T-helper 1 cell (primary cell): ENCODE results near the gene TOM1L2.
A peak's percentile ranks its signal among the peaks of the same experiment; 100 is the strongest.
"Not testable (repeated sequence)": the region's sequence is repeated elsewhere in the genome, so short reads cannot be mapped to it uniquely, and the experiment has no call there.

Source experiments
- DNase-seq, 5 donors: peaks; one replicate each; pipeline ENCODE4 v3.0.0-alpha.2; 2012 to 2020

The TOM1L2 gene

DNA sequence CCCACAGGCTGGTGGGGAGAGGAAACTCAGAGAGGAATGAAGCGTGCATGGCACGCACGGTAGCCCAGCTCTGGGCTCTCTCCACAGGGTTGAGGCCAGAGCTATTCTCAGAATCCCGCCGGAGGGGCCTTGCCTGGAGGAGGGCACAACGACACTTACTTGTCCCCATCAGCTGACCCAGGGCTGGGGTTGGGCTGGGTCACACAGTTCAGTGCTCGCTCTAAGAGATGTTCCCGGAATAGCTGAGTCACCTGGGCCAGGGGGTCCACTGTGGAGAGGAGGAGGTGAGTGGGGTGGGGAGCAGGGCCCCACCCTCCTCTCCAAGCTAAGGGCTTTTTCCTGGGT lies 157.2 kb downstream of the TOM1L2 start:
- DNase-seq, result no peak

DNA sequence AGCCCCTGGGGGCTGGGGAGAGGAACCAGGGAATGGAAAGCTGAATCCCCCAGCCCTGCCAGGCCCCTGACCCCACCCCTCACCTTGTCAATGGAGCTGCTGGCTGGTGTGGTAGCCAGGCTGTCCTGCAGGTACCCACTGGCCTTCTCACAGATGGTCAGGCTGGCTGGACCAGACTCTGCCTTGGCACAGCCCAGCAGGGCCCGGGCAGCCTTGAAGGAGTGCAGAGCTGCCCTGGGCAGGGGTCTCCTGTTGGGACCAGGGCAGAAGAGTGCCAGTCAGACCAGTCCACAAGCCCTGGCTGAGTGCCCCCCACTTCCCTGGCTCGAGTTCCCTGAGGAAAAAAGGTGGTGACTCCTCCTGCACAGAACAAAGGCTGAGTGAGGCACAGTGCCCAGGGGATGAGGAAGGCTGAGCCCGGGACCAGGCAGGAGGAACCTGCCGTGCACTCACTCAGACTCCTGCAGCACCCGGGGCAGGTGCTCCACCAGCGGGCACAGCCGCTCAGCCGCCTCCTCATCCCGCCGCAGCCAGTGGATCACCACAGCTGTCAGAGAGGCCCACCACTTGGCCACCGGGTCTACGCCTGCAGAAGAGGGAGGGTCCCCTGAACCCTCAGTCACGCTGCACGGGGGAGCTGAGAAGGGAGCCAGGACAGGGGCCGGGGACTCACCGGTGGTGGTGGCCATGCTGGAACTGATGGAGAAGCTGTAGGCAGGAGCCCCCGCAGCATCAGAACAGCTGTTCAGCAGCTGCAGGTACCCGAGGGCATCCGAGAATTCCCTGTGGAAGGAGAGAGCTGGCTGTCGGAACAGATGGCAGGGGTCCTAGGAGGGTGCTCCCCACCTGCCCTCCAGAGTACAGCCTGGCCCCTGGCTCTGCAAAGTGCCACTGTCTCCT lies 157.8 kb downstream of the TOM1L2 start:
- DNase-seq, result no peak

DNA sequence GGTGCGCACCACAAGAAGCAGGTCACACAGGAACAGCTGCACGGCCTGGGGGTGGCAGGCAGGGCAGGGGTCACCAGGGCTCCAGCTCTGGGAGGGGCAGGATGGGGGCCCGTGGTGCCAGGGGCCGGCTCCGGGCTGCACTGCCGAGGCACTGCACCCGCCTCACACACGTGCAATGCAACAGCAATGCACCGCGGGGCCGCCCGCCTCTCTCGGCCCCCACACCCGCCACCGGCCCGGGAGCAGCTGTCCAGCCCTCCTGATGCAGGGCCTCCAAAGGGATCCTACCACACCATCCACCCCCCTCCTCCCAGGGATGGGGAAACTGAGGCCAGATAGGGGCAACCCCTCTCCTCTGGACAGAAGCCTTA lies 158.5 kb downstream of the TOM1L2 start:
- DNase-seq, result no peak

DNA sequence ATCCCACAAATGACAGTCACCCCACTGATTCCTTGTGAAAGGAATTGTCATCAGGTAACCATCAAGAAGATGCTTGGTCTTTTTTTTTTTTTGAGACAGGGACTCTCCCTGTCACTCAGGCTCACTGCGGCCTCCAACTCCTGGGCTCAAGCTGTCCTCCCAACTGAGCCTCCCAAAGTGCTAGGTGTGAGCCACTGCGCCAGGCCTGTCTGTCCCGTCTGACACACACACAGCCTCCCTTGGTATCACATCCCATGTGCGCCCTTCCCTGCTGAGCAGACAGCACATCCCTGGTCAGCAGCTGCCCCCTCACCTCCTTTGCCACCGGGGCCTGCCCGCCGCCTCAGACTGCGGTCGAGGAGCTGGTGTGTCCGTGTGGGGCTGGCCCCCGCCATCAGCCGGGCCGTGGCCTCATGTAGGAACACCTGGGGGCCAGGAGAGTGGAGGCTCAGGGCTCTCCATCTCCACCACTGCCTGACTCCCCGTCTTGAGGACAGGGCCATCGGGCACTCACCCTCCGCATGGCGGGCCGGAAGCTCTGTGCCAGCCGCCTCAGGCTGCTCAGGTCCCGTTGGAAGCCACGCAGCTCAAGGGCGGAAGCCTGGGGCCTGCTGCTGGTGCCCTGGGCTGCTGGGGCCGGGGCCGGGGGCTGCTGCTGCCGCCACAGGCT lies 159.0 kb downstream of the TOM1L2 start:
- DNase-seq, result no peak

DNA sequence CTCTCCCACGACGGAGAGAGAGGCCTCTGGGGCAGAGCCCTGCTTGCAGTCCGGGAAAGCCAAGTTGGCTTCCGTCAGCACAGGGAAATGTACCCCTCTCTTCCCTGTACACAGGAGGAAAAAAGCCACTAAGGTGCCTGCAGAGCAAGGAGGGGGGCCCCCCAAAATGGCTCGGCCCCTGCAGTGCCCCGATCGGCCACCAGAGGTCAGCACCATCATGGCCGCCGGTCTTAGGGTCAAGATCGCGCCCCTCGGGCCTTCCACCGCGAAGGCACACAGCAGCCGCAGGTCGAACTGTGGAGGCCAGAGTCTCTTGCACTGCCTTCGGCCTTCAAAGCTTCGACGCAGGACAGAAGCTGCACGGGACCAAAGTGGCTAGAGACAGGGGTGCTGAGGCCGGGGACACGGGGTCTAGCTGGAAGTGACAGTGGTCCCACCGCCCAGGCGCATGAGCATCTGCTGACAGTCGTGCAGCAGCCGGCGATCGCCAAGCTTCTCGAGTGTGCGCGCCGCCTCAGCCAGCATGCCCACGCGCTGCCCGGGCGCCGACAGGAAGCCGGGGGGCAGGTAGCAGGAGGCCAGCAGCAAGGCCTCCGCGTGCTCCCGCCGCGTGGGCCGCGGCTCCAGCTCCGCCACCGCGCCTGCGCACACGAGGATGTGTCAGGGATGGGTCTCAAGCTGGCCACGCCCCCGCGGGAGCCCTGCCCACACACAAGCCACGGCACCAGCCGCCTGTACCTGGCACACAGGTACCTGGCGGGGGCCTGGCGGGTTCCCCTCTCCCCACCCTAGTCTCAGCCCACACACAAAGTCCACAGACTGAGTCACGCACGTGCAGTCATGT lies 159.8 kb downstream of the TOM1L2 start:
- peak in 3 of 5 donors; percentile 51 to 63 (median 51) for DNase-seq

DNA sequence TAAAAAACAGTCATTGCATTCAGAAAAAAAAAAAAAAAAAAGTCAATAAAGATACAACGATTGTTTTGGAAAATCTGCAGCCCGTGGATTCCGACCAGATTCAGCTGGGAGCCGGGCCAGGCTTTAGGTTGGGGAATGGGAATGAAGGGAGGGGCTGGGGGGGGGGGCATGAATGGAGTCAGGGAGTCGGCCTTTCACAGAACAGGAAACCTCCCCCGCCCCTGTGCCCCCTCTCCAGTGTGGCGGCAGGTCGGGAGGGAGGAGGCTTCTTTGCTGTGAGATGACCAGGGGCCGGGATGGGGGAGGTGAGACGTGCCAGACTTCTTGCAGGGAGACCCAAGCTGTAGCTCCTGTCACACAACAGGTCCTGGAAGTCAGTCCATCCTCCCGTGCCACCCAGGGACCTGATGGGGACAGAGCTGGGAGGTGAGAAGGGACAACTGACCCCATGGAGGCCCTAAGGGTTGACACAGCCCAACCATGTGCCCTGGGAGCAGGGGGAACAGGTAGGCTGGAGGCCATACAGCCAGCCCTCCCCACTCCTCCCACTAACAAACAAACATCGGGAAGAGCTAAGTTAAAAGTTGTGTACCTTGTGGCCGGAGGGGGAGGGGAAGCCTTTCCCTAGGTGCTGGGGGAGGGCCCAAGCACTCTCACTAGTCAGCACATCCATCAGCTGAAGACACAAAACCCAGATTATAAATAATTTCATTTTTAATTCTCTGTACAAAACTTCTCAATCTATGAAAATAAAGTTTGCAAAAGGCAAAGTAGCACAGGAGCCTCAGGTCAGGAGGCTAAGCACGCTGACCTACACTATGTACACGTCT lies 160.6 kb downstream of the TOM1L2 start:
- no peak for DNase-seq

DNA sequence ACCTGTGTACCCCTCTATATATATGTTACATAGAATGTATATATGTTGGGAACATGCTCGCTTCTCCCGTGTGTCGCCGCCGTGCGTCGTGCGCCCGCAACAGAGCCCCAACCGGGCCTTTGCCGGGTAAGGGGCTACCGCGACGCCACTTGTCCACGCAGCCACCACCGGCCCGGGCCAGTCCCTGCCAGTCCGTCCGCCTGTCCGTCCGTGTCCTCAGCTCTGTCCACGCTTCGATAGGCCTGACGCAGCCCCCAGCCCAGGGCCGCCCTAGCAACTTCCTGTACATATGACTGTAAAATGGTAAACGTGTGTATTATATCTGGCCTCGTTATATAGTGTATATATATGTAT lies 161.3 kb downstream of the TOM1L2 start:
- DNase-seq, result no peak

DNA sequence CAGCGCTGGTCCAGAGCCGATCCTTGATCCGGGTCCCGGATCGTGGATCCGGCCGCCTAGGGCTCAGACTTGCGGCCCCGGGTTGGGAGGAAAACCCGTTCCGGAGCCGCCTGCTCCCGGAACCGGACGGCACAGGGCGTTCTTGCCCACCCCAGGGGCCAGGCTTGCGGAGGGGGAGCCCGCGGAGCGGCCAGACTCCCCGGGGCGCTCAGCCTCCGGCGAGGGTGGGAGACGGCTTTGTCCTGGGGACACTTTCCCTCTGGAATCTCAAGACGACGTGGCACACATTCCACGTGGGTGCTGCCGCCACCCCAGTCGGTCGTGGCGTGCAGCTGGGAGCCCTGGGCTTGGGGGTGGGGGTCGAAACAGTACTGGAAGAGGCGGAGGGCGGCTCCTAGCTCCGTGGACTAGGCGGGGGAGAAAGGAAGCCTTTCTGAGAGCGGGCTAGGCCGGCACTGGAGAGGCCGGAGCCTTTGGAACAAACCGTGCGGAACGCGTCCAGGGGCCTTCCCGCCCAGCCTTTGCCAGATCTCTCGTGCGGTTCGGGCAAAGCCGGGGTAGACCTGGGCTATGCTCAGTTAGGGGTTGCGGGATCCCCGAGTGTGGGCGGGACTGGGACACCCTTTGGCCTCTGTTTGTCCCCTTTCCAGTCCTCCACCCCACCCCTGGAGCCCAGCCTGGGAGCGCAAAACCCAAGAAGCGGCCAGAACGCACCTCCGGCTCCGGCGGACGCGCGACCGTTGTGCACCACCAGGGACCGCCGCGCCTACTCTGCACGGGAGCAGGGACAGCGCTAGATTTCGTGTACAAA lies 161.9 kb downstream of the TOM1L2 start:
- no peak for DNase-seq

DNA sequence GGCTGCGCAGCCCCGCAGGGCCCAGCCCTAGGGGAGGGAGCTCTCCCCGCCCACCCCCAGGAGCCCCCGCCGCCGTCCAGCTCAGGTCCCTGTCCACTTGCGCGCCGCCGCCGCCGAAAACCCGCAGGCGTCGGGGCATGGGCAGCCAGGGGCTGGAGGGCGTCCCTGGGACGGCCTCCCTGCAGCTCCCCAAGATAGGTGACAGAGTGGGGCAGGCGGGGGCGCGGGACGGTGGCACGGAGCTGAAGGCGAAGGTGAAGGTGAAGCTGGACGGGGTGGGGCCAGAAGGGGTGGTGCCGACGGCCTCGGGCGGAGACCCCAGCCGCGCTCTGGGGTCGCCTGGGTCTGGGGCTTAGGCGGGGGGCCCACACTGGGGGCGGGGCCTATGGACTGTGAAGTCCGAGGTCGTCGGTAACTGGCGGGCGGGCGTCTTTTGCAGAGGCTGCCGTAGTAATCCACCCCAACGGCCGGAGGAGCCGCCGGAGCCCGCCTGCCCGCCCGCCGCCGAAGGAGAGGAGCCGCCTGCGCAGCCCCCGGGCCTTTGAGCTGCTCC lies 162.6 kb downstream of the TOM1L2 start:
- no peak for DNase-seq

DNA sequence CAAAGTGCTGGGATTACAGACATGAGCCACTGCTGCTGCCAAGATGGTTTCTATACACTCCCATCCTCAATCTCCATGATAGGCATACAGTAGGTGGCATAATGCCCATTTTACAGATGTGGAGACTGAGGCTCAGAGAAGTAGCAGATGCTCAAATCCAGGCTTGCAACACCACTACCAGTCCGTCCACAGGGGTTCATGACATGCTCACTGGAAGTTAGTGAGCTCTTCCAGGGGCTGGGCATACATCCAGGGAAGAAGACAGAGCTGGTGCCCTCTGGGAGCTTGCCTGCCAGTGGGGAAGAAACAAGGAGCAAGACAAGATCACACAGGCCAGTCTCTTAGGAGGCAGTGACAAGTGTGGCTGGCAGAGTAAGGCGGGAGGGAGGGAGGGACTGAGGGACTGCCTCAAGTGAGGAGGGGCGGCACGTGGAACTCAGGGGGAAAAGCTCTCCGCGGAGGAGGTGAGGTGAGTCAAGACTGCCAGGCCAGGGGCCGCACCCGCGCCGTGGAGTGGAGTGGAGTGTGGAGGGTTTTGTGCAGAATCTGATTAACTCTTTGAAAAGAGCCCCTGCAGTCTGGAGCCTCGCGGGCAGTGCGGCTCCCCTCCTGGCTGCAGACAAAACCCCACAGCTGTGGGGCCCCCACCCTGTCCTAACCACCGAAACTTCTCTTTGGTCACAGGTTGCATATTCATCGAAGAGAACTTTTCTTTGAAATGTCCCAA lies 163.3 kb downstream of the TOM1L2 start:
- DNase-seq, result no peak

DNA sequence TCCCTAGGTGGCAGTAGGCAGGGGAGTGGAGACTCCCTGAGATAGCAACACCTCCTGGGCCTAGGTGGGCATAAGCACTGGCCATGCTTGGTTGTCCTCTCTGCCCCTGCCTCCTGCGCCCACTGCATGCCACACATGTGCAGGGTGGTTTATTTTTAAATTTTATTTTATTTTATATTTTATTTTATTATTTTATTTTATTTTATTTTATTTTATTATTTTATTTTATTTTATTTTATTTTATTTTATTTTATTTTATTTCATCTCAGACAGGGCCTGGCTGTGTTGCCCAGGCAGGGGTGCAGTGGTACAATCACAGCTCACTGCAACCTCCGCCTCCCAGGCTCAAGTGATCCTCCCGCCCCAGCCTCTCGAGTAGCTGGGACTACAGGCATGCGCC lies 164.0 kb downstream of the TOM1L2 start:
- not testable (repeated sequence) for DNase-seq

DNA sequence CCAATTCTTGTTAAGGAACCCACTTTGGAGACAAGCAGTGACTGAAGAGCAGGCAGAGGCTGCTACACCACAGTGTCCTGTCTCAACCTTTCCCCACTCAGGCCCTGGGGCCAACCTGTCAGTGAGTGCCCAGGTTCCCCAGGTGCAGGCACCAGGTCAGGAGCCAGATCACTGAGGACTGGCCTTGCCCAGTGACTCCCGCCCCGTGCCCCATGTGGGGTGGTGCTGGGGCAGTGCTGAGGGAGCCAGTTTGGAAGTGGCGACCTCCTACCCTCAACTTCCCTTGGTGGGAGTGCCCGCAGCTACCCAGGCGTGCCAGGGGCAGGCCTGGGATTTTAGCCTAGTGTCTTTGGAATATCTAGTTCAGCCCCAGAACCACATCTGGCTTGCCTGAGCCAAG lies 164.8 kb downstream of the TOM1L2 start:
- DNase-seq, result no peak

DNA sequence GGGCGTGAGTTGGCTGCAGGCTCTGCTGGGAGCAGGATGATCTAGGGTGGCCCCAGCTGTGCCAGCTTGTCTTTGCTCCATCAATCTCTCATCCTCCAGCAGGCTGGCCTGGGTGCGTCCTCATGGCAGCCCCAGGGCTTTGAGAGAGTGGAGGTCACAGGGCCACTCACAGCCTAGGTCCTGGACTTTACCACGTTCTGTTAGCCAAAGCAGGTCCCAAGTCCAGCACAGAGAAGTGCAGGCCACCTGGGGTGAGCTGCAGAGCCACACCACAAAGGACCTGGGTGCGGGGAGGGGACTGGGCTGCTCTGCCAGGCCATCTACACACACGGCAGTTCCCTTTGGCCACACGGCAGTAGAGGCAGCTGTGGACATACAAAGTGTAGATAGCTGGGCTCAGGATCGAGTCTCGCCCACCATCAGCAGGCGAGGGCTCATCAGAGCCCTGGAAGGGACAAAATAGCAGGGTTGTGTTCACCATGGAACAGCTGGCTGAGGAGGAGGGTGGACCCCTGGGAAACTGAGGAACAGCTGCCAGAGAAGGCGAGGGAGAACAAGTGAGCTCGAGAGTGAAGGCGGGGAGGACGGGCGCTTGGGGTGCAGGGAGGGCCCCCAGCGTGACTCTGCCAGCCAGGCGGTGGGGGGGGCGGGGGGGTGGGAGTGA lies 165.5 kb downstream of the TOM1L2 start:
- no peak for DNase-seq

DNA sequence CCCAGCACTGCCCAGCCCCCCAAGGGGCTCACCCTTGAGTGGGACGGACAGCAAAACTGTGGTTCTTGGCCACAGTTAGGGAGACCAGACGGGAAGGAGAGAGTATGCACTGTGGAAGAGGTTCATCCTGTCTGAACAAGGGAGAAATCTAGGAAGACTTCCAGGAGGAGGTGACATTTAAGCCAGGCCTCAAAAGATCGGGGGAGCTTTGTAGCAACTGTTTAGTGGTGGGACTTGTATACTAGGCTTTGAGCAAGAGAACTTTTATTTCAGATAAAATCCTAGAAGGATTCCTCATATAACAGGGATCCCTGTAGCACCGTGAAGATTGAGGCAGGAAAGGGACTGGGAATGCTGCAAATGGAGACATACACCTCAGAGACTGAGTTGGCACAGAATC lies 166.2 kb downstream of the TOM1L2 start:
- DNase-seq, result no peak

DNA sequence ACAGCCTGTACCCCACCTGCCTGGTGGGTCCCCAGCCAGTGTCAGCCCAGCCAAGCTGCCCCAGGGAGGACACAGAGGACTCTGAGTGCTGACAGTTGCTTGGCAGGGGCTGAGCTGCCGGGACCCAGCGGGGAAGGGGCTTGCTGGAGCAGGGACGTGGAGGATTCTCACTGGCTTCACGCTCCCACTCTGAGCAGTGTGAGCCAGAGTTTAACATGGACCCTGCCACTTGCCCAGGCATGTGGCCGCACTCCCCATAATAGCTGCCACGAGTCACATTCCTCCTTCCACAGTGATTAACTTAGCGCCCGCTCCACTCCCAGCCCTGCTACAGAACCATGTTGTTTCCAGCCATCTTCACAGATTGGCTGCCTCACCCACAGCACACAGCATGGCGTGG lies 166.6 kb downstream of the TOM1L2 start:
- DNase-seq, result no peak

DNA sequence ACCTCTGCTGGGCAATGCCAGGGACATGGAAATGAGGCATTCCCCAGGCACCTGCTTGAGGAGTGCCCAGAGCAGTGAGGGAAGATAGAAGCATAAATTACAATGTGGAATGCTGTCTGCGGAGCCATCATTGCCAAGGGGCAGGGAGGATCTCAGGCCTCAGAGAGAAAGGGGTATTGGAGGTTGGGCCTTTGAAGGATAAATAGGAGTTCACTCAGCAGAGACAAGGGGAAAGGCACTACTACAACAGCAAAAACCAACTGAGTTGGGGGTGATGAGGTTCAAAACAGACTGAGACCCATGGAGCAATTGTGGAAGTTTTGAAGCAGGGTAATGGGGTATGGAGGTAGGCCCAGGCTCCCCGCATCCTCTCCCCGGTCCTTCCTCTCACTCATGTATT lies 168.2 kb downstream of the TOM1L2 start:
- no peak for DNase-seq

DNA sequence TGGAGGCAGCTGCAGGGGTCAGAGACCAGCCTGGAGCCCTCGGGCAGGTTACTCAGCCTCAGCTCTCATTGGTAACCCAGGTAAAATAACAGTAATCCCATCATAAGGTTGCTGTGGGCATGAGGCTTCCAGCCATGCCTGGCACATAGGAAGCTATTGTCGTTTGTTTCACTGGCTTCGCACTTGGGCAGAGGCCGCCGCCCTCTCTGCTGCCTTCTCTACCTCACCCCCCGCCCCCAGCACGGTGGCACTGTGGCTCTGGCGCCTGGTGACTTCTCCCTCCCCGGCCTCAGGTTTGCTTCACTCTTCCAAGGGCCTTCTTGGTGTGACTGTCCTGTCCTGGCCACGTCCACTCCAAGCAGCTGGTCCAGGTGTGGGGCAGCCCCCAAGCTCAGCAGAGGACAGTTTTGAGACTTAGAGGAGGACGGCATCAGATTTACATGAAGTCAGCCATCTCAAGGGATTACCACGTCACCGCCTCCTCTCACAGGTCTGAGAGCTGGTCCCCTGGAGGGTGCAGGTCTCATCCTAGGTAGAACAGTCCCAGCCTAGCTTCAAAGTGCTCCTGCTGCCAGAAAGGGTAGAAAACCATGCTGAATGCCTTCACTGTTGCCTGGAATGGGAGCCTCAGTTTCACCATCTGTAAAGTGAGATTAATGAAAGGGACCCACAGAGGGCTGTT lies 170.3 kb downstream of the TOM1L2 start:
- no peak for DNase-seq

DNA sequence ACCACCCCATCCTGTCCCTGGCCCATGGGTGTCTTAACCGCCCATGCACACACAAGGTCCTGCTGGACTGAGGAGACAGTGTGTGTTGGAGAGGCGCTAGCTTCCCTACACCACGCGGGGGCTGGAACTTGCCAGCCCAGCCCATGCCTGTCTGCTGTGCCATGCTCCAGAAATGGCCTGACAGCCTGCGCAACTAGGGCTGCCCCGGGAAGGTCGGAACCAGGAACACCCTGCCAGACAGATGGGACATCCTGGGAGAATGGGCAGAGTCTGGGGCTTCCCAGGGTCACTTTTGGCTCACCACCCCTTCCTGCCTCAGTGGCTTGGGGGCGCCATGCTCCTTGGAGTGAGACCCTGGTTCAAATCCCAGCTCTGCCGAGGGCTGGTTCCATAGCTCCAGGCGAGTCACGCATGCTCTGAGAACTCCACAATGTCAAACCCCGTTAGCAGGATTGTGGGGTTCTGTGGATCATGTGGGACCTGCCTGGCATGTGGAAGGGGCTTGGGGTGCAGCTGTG lies 171.6 kb downstream of the TOM1L2 start:
- no peak for DNase-seq

DNA sequence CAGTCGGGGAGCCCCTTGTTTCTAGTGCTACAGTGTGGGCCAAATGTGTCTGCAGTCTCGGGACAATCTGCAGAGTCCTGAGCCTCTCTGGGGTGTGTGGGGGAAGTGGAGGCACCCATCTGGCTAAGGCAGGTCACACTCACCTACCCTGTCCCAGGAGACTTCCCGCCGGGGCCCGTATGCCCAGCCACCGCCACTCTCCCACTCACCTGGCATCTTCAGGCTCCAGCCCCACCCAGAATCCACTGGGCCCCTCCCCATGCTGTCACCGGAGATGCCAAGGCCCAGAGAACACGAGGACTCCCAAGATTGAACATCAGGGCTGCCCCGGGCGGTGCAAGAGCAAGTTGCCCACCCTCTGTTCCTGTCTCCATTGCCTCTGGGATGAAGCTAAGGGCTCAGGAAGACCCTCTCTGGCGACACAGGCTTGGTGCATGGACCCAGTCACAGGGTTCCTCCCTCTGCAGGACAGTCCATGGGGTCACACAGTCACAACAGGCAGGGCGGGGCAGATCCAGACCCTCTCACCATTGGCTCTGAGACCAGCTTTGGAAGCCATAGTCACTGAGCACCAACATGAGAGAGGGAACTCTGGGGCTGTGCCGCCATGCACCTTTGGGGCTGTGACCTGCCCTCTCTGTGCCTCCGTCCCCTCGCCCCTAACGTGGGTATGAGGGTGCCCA lies 173.5 kb downstream of the TOM1L2 start:
- no peak for DNase-seq
